Testis (tissue), 3 donors: ENCODE data around the gene AGO1. TPM values are rescaled to one million over a fixed set of nuclear protein-coding genes. Genes with fewer than 3 reads are reported as not detected.

Experiments
- DNase-seq: peaks from one replicate; pipeline ENCODE4 v3.0.0-alpha.2; 2019
- H3K27ac ChIP-seq, 2 donors: fragments of 200-600 bp; sonication (generic); one replicate each; pipeline ENCODE4 v1.5.1; 2019
- H3K27me3 ChIP-seq: fragments of 200-600 bp; sonication (generic); one replicate; pipeline ENCODE4 v1.5.1; 2019
- H3K36me3 ChIP-seq: fragments of 200-600 bp; sonication (generic); one replicate; pipeline ENCODE4 v1.5.1; 2017; ENCODE audit warnings: low read depth; ENCODE audit errors: missing control alignments
- H3K4me1 ChIP-seq: fragments of 200-600 bp; sonication (generic); one replicate; pipeline ENCODE4 v1.5.1; 2019
- H3K4me3 ChIP-seq, 2 donors: fragments of 200-600 bp; sonication (generic); one replicate each; pipeline ENCODE4 v1.5.1; 2017 to 2019
- H3K9me3 ChIP-seq: fragments of 200-600 bp; sonication (generic); one replicate; pipeline ENCODE4 v1.5.1; 2017
- POLR2A ChIP-seq: fragments of 450-650 bp; IDR thresholded peaks from one replicate; pipeline ENCODE4 v1.6.1; 2017; ENCODE audit warnings: antibody characterized with exemption, mild to moderate bottlenecking, moderate library complexity
- WGBS, 2 donors: methylation state at CpG; one replicate each; pipeline ENCODE4 v1.1.5; 2018; 5-methylcytosine and 5-hydroxymethylcytosine counted together
- intact Hi-C: fragments of 100-400 bp; cut with DNase I; formaldehyde crosslinking; loops from one replicate; pipeline ENCODE4 v1.15.1; 2023; ENCODE audit warnings: low total_unique reads
- polyA plus RNA-seq: library from polyadenylated mRNA; stranded (reverse); fragments of 350-450 nt; fragmentation: Illumina TruSeq; extraction: RNeasy Lipid Tissue Mini Kit (QIAGEN cat#74804); gene quantifications from one replicate; pipeline ENCODE4 v1.2.3, GENCODE V29; 2014; ENCODE audit warnings: low read depth, low replicate concordance; ENCODE audit not compliant: insufficient read depth
- total RNA-seq, 2 donors: library from RNA; depleted of rRNA; stranded (reverse); fragments of >200 nt; gene quantifications; one replicate each; pipeline ENCODE4 v1.2.3, GENCODE V29; 2016
- TF ChIP-seq, protein P1 (sequence below), 3 experiments: fragments of 450-650 bp in 2 of 3; fragments of 200-600 bp in 1 of 3; sonication (generic) in 1 of 3; IDR thresholded peaks; one replicate each; pipeline ENCODE4 v1.5.1; 2016 to 2019; ENCODE audit warnings: antibody characterized with exemption in 3 of 3, mild to moderate bottlenecking in 2 of 3, moderate library complexity in 1 of 3

Gene AGO1
- total and polyA plus RNA-seq, 3 donors from 2014 or later: 11.5 to 41.9 (median 32.3) TPM

DNA sequence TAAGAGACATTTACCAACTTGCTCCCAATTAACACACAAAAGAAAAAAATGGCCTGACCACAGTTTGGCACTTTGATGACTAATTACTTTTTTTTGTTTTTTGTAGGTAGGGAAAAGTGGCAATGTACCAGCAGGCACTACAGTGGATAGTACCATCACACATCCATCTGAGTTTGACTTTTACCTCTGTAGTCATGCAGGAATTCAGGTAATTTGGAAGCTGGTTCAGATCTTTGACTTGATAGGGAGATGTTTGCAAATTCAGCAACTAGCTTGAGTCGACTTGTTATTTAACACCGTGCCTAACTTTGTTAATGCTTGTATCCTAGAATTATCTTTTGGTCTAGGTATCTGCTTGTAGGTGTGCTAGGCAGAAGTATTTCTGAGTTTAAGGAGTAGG lies 33.0 kb upstream of the AGO1 start:
- TF ChIP-seq POLR2A: no peak
- TF ChIP-seq, protein P1, sequence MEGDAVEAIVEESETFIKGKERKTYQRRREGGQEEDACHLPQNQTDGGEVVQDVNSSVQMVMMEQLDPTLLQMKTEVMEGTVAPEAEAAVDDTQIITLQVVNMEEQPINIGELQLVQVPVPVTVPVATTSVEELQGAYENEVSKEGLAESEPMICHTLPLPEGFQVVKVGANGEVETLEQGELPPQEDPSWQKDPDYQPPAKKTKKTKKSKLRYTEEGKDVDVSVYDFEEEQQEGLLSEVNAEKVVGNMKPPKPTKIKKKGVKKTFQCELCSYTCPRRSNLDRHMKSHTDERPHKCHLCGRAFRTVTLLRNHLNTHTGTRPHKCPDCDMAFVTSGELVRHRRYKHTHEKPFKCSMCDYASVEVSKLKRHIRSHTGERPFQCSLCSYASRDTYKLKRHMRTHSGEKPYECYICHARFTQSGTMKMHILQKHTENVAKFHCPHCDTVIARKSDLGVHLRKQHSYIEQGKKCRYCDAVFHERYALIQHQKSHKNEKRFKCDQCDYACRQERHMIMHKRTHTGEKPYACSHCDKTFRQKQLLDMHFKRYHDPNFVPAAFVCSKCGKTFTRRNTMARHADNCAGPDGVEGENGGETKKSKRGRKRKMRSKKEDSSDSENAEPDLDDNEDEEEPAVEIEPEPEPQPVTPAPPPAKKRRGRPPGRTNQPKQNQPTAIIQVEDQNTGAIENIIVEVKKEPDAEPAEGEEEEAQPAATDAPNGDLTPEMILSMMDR (IDR thresholded peaks at IDR 0.05): no peak
- 86 to 91% methylated on average over 2 of the region's 2 CpGs for WGBS, 2 donors
- no peaks in the 10 kb centered on the region for H3K27me3 ChIP-seq
- H3K4me1 ChIP-seq: peaks cover 14% of the 10 kb centered on the region
- no peaks in the 10 kb centered on the region for H3K36me3 ChIP-seq
- DNase-seq: no peak
- peak overlapping the region in 1 of 2 donors; percentile 11 for H3K27ac ChIP-seq
- H3K4me3 ChIP-seq: no peak overlapping the region
- intact Hi-C loops: no loop called here
- H3K9me3 ChIP-seq: no peaks in the 10 kb centered on the region

DNA sequence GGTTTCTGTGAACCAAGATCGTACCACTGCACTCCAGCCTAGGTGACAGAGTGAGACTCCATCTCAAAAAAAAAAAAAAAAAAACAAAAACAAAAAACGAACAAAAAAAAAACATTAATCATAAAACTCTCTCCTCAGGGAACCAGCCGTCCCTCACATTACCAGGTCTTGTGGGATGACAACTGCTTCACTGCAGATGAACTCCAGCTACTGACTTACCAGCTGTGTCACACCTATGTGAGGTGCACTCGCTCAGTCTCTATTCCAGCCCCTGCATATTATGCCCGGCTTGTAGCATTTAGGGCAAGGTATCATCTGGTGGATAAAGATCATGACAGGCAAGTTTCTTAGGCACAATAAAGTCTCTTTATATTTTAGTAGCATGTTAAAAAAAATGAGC lies 32.3 kb upstream of the AGO1 start:
- H3K4me3 ChIP-seq: no peak overlapping the region
- peaks cover 9% of the 10 kb centered on the region for H3K4me1 ChIP-seq
- H3K36me3 ChIP-seq: no peaks in the 10 kb centered on the region
- no peaks in the 10 kb centered on the region for H3K27me3 ChIP-seq
- intact Hi-C loops: no loop called here
- H3K27ac ChIP-seq: peak overlapping the region; percentile 3 to 67
- H3K9me3 ChIP-seq: no peaks in the 10 kb centered on the region
- TF ChIP-seq, protein P1 (IDR thresholded peaks at IDR 0.05): no peak
- DNase-seq: no peak
- 68 to 75% methylated on average over 5 of the region's 5 CpGs for WGBS, 2 donors

DNA sequence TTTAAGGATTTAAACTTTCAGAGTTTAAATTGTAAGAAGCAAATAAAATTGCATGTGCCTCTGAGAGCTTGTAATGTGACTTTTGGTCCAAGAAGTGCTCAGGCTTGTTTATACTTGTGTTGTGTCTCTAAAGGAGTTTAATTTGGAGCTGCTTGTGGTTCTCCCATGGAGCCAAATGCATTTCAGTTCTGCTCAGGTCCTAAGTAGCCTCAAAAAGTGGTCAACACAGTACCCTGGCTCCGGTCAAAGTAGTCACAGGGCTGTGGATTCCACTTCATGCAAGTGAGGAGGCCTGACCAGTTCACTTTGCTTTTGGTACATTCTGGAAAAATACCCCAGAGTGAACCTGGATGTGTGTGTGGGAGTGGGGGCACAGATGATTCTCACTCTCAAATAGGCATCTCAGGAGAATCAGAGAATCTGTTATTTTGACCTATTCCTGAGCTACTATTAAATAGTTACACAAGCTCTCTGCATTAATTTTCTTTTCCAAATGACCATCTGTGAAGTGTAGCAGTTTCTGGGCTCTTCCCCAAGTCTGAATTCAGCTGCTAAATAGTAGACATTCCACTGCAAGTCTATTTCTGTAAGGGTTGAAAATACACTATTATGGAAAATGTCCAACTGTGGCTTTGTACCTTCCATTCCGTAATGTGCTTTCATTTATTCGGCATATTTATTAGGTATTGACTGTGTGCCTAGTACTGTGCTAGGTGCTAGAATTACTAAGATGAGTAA lies 31.7 kb upstream of the AGO1 start:
- TF ChIP-seq, protein P1 (IDR thresholded peaks at IDR 0.05): no peak
- no peak for TF ChIP-seq POLR2A
- peak; percentile 45 for DNase-seq
- 32 to 36% methylated on average over 3 of the region's 3 CpGs for WGBS, 2 donors
- H3K4me1 ChIP-seq: peaks cover 9% of the 10 kb centered on the region
- H3K27ac ChIP-seq: peak overlapping the region; percentile 3 to 67
- no peak overlapping the region for H3K4me3 ChIP-seq
- H3K27me3 ChIP-seq: no peaks in the 10 kb centered on the region
- H3K36me3 ChIP-seq: no peaks in the 10 kb centered on the region
- H3K9me3 ChIP-seq: no peaks in the 10 kb centered on the region
- intact Hi-C loops: no loop called here

DNA sequence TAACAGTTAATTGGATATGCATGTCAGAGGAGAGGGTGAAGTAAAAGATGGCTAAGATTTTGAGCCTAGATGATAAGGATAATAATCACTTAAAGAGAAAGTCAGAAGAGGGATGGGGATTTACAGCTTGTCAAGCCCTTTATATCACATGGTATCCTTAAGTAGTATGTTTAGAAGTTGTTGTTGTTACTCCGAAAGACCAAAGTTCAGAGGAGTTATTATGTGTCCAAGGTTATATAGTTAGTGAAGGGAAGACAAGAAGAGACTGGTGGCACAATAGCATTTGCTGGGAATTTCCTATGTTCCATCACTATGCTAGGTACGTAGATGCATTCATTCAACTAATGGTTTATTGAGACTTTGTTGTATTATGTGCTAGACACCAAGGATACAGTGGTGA lies 30.8 kb upstream of the AGO1 start:
- no peaks in the 10 kb centered on the region for H3K36me3 ChIP-seq
- no peak for TF ChIP-seq POLR2A
- TF ChIP-seq, protein P1 (IDR thresholded peaks at IDR 0.05): no peak
- DNase-seq: no peak
- no peaks in the 10 kb centered on the region for H3K27me3 ChIP-seq
- peak overlapping the region in 1 of 2 donors; percentile 67 for H3K27ac ChIP-seq
- WGBS, 2 donors: 38% methylated on average over 2 of the region's 2 CpGs
- H3K9me3 ChIP-seq: no peaks in the 10 kb centered on the region
- intact Hi-C loops: no loop called here
- H3K4me1 ChIP-seq: peaks cover 9% of the 10 kb centered on the region
- H3K4me3 ChIP-seq: no peak overlapping the region
